ENCODE measurements around the gene SUSD3.

GRCh38 chr9:93129286-93129685 is 70.8 kb downstream of the SUSD3 start:
- no peak for TF ChIP-seq EZH2 (IDR thresholded peaks at IDR 0.05)
- TF ChIP-seq POLR2AphosphoS5 (IDR thresholded peaks at IDR 0.05; ENCODE audit: borderline replicate concordance, low read depth, low read length) = no peak
- TF ChIP-seq FOXP2 (optimal IDR thresholded peaks at IDR 0.05; ENCODE audit: control extremely low read depth, extremely low read length, insufficient read depth) = no peak
